Osteoblast (primary cell): ENCODE results near the gene RXRG. TPM values are rescaled to one million over a fixed set of nuclear protein-coding genes. Genes with fewer than 3 reads are reported as not detected.
A peak's percentile ranks its signal among the peaks of the same experiment; 100 is the strongest.

Source experiments
- DNase-seq: peaks from one replicate; pipeline ENCODE4 v3.0.0; 2011; ENCODE audit warnings: low spot score, mixed read lengths; ENCODE audit not compliant: insufficient read length; ENCODE audit errors: missing footprints
- H2AFZ ChIP-seq: 2 replicates; pipeline ENCODE4 v1.6.0; 2011; ENCODE audit warnings: mild to moderate bottlenecking, low read length
- H3K27ac ChIP-seq: 2 replicates; pipeline ENCODE4 v1.5.1; 2011; ENCODE audit warnings: mild to moderate bottlenecking, low read depth, low read length, moderate library complexity
- H3K27me3 ChIP-seq: 2 replicates; pipeline ENCODE4 v1.6.0; 2012; ENCODE audit warnings: mild to moderate bottlenecking, control low read depth, inconsistent platforms, low read length, moderate library complexity; ENCODE audit not compliant: insufficient read depth
- H3K36me3 ChIP-seq: 2 replicates; pipeline ENCODE4 v1.5.1; 2011; ENCODE audit warnings: mild to moderate bottlenecking, low read length, control low read depth, moderate library complexity; ENCODE audit not compliant: insufficient read depth
- H3K4me1 ChIP-seq: 2 replicates; pipeline ENCODE4 v1.5.1; 2011; ENCODE audit warnings: mild to moderate bottlenecking, low read length, control low read depth, moderate library complexity; ENCODE audit not compliant: insufficient read depth
- H3K4me2 ChIP-seq: 2 replicates; pipeline ENCODE4 v1.6.0; 2011; ENCODE audit warnings: mild to moderate bottlenecking, low read length; ENCODE audit not compliant: insufficient read depth
- H3K4me3 ChIP-seq: fragments of 200-600 bp; sonication (generic); 3 replicates; pipeline ENCODE4 v1.5.1; 2012; ENCODE audit warnings: mild to moderate bottlenecking, low read length, inconsistent platforms; ENCODE audit not compliant: insufficient read depth
- H3K79me2 ChIP-seq: 2 replicates; pipeline ENCODE4 v1.6.0; 2012; ENCODE audit warnings: mild to moderate bottlenecking, low read length, control low read depth, inconsistent platforms; ENCODE audit not compliant: insufficient read depth
- H3K9me3 ChIP-seq: 2 replicates; pipeline ENCODE4 v1.5.1; 2011; ENCODE audit warnings: low read depth, low read length, control low read depth
- H4K20me1 ChIP-seq: 2 replicates; pipeline ENCODE4 v1.6.0; 2012; ENCODE audit warnings: mild to moderate bottlenecking, low read length, control low read depth; ENCODE audit not compliant: insufficient read depth
- CTCF ChIP-seq: IDR thresholded peaks from 2 replicates; pipeline ENCODE4 v1.5.1; 2011; ENCODE audit warnings: mild to moderate bottlenecking, low read depth, low read length, moderate library complexity; ENCODE audit errors: extremely low read depth
- total RNA-seq: library from RNA; depleted of rRNA; stranded (reverse); fragments of >200 nt; gene quantifications from 2 replicates; pipeline ENCODE4 v1.2.3, GENCODE V29; 2012

The RXRG gene
- total RNA-seq, 1 donor: not detected

- Histone ChIP-seq H3K4me3 (no peak overlapping the region), H3K79me2 (no peaks in the 10 kb centered on the region), H4K20me1 (no peaks in the 10 kb centered on the region), H3K27ac (no peak overlapping the region), H3K27me3 (peaks cover 10% of the 10 kb centered on the region), H2AFZ (no peak overlapping the region), H3K4me1 (no peaks in the 10 kb centered on the region), H3K4me2 (no peak overlapping the region), H3K9me3 (no peaks in the 10 kb centered on the region), H3K36me3 (no peaks in the 10 kb centered on the region)
- no peak for TF ChIP-seq CTCF
- DNase-seq: no peak
Observed at GRCh38 chr1:165439330-165439729, 5.6 kb downstream of the RXRG start.

- H3K4me1 ChIP-seq: no peaks in the 10 kb centered on the region
- H3K36me3 ChIP-seq: no peaks in the 10 kb centered on the region
- H4K20me1 ChIP-seq: no peaks in the 10 kb centered on the region
- H3K4me2 ChIP-seq: no peak overlapping the region
- H3K4me3 ChIP-seq: no peak overlapping the region
- no peaks in the 10 kb centered on the region for H3K9me3 ChIP-seq
- H3K27ac ChIP-seq: no peak overlapping the region
- no peaks in the 10 kb centered on the region for H3K27me3 ChIP-seq
- no peaks in the 10 kb centered on the region for H3K79me2 ChIP-seq
- H2AFZ ChIP-seq: no peak overlapping the region
- no peak for TF ChIP-seq CTCF
- no peak for DNase-seq
Observed at GRCh38 chr1:165436994-165437393, 7.9 kb downstream of the RXRG start.

- peak; percentile 15 for DNase-seq
- Histone ChIP-seq H3K4me2 (no peak overlapping the region), H3K4me1 (no peaks in the 10 kb centered on the region), H3K27me3 (no peaks in the 10 kb centered on the region), H3K36me3 (no peaks in the 10 kb centered on the region), H3K79me2 (no peaks in the 10 kb centered on the region), H3K27ac (no peak overlapping the region), H2AFZ (no peak overlapping the region), H4K20me1 (no peaks in the 10 kb centered on the region), H3K9me3 (no peaks in the 10 kb centered on the region), H3K4me3 (no peak overlapping the region)
- TF ChIP-seq CTCF: no peak
Observed at GRCh38 chr1:165435801-165436200, 9.1 kb downstream of the RXRG start.

- H3K27ac ChIP-seq: no peak overlapping the region
- no peak overlapping the region for H2AFZ ChIP-seq
- H3K4me2 ChIP-seq: no peak overlapping the region
- no peak overlapping the region for H3K4me3 ChIP-seq
- H3K79me2 ChIP-seq: no peaks in the 10 kb centered on the region
- H3K36me3 ChIP-seq: no peaks in the 10 kb centered on the region
- no peaks in the 10 kb centered on the region for H3K4me1 ChIP-seq
- H3K9me3 ChIP-seq: no peaks in the 10 kb centered on the region
- DNase-seq: no peak
- no peaks in the 10 kb centered on the region for H3K27me3 ChIP-seq
- no peaks in the 10 kb centered on the region for H4K20me1 ChIP-seq
- TF ChIP-seq CTCF: no peak
Observed at GRCh38 chr1:165434281-165434680, 10.6 kb downstream of the RXRG start.
